ENCODE data around the gene NPFF. TPM values are rescaled to one million over a fixed set of nuclear protein-coding genes. Genes with fewer than 3 reads are reported as not detected.

Gene NPFF
- total and polyA plus RNA-seq, 12 donors: not detected

GRCh38 chr12:53484686-53485575 is 22.4 kb downstream of the NPFF start:
- H3K27me3 ChIP-seq: no peaks in the 10 kb centered on the region
- peaks cover 0 to 86% (median 61%) of the 10 kb centered on the region in 9 donors for H3K36me3 ChIP-seq
- H3K9me3 ChIP-seq: no peaks in the 10 kb centered on the region
- H3K27ac ChIP-seq: no peak overlapping the region
- intact Hi-C loops (cut with DNase I): no loop called here
- ATAC-seq: no peak
- peaks cover 0 to 26% (median 10%) of the 10 kb centered on the region in 9 donors for H3K4me1 ChIP-seq
- WGBS, 2 donors: 81 to 83% methylated on average over 10 of the region's 10 CpGs
- no peak for DNase-seq
- TF ChIP-seq CTCF (IDR thresholded peaks at IDR 0.05): no peak
- no peak overlapping the region for H3K4me3 ChIP-seq

GRCh38 chr12:53483979-53484377 is 23.3 kb downstream of the NPFF start:
- TF ChIP-seq CTCF (IDR thresholded peaks at IDR 0.05): no peak
- Histone ChIP-seq H3K9me3 (no peaks in the 10 kb centered on the region), H3K27me3 (no peaks in the 10 kb centered on the region), H3K4me1 (peaks cover 0 to 26% (median 10%) of the 10 kb centered on the region in 9 donors), H3K27ac (no peak overlapping the region), H3K4me3 (no peak overlapping the region), H3K36me3 (peaks cover 2 to 95% (median 66%) of the 10 kb centered on the region in 9 donors)
- 90 to 96% methylated on average over 4 of the region's 4 CpGs for WGBS, 2 donors
- intact Hi-C loops (cut with DNase I): no loop called here
- ATAC-seq: no peak
- no peak for DNase-seq

GRCh38 chr12:53483225-53483978 is 23.9 kb downstream of the NPFF start:
- peaks cover 3 to 100% (median 70%) of the 10 kb centered on the region in 9 donors for H3K36me3 ChIP-seq
- no peaks in the 10 kb centered on the region for H3K27me3 ChIP-seq
- peak overlapping the region in 2 of 10 donors; percentile 2 to 64 for H3K27ac ChIP-seq
- TF ChIP-seq CTCF (IDR thresholded peaks at IDR 0.05): no peak
- DNase-seq (no peak), ATAC-seq (peak in 5 of 8 donors; percentile 3 to 7 (median 5))
- intact Hi-C loops (cut with DNase I): no loop called here
- WGBS, 2 donors: 68 to 73% methylated on average over 9 of the region's 9 CpGs
- H3K4me3 ChIP-seq: no peak overlapping the region
- H3K9me3 ChIP-seq: no peaks in the 10 kb centered on the region
- H3K4me1 ChIP-seq: peaks cover 0 to 31% (median 14%) of the 10 kb centered on the region in 9 donors

GRCh38 chr12:53482626-53483168 is 24.6 kb downstream of the NPFF start:
- no peak for DNase-seq
- Histone ChIP-seq H3K27me3 (no peaks in the 10 kb centered on the region), H3K36me3 (peaks cover 3 to 100% (median 74%) of the 10 kb centered on the region in 9 donors), H3K4me3 (no peak overlapping the region), H3K4me1 (peaks cover 0 to 38% (median 21%) of the 10 kb centered on the region in 9 donors), H3K9me3 (no peaks in the 10 kb centered on the region), H3K27ac (peak overlapping the region in 3 of 10 donors; percentile 2 to 64 (median 16))
- intact Hi-C loops (cut with DNase I): no loop called here
- no peak for TF ChIP-seq CTCF (IDR thresholded peaks at IDR 0.05)
- ATAC-seq: peak in 6 of 8 donors; percentile 8 to 47 (median 18)
- 76 to 77% methylated on average over 18 of the region's 18 CpGs for WGBS, 2 donors
